Measurements from ENCODE around the gene SMAD7.
A peak's percentile ranks its signal among the peaks of the same experiment; 100 is the strongest.

The SMAD7 gene

DNA sequence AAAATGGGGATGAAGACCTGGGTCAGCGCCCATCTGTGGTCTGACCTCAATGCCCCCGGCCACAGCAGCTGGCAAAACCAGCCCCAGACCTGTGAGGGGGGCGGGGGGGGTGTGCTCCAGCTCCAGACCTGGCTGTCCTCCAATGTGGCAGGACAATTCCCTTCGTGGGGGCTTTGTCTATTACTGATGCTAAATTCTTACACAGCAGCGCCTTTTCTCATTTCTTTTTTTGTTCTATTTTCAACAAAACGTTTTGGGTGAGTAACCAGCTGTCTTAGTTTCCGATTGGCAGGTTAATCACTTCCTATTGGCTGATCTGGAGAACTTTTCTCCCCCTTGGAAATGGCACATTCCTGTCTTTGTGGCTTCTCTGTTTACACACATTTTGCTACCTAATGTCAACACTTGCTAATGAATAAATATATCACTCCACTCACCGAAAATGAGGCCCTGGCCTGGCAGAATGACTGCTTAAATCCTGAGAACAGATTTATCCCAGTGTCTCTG is 4.4 kb downstream of the SMAD7 start:
- TF ChIP-seq, protein P1, sequence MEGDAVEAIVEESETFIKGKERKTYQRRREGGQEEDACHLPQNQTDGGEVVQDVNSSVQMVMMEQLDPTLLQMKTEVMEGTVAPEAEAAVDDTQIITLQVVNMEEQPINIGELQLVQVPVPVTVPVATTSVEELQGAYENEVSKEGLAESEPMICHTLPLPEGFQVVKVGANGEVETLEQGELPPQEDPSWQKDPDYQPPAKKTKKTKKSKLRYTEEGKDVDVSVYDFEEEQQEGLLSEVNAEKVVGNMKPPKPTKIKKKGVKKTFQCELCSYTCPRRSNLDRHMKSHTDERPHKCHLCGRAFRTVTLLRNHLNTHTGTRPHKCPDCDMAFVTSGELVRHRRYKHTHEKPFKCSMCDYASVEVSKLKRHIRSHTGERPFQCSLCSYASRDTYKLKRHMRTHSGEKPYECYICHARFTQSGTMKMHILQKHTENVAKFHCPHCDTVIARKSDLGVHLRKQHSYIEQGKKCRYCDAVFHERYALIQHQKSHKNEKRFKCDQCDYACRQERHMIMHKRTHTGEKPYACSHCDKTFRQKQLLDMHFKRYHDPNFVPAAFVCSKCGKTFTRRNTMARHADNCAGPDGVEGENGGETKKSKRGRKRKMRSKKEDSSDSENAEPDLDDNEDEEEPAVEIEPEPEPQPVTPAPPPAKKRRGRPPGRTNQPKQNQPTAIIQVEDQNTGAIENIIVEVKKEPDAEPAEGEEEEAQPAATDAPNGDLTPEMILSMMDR (IDR thresholded peaks at IDR 0.05; ENCODE audit: insufficient read depth, low read length, missing control alignments) = no peak
- ChIA-PET POLR2A (interaction anchor here (0.7 kb wide), 1 partner anchor 94 kb away, joined by 3 read pairs; no protein-coding TSS in a partner anchor), CTCF (interaction anchor here (1.1 to 3.4 kb wide), 4 partner anchors 115 to 471 kb away, joined by 3 to 11 read pairs (median 6); no protein-coding TSS in a partner anchor)
- no peak for DNase-seq (ENCODE audit: low read depth, low spot score)
- H3K4me3 ChIP-seq (ENCODE audit: low read depth, low read length) = peak overlapping the region; percentile 87

- POLR2A ChIA-PET = interaction anchor here (1.1 kb wide), 1 partner anchor 10 kb away, joined by 3 read pairs; no protein-coding TSS in a partner anchor
- H3K4me3 ChIP-seq (ENCODE audit: low read depth, low read length) = no peak overlapping the region; the same call in 1 of the 2 replicates
- TF ChIP-seq, protein P1 (IDR thresholded peaks at IDR 0.05; ENCODE audit: insufficient read depth, low read length, missing control alignments) = no peak
- CTCF ChIA-PET = interaction anchor here (0.9 to 2.2 kb wide), 4 partner anchors 13 to 471 kb away, joined by 3 to 7 read pairs (median 4); no protein-coding TSS in a partner anchor
- no peak for DNase-seq (ENCODE audit: low read depth, low spot score)
Measured at GRCh38 chr18:48945953-48946217, 4.9 kb downstream of the SMAD7 start.

DNA sequence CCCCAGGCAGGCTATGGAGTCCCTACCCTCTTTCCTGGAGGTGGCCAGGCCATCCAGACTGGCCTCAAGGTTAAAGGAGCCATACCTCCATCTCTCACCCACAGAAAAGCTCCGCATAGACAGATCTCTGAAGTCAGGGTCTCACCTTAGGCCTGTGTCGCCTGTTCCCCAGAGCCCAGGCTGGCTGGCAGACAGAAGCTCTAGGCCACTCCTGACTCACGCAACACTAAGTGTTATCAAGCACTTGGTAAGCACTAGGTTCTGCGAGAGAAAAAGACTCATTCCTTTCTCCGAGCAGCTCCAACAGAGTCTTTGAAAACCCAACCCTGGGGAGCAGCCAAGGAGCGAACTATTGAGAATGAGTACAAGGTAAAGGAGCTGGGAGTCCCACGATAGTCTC is 6.1 kb downstream of the SMAD7 start:
- no peak for DNase-seq (ENCODE audit: low read depth, low spot score)
- TF ChIP-seq, protein P1 (IDR thresholded peaks at IDR 0.05; ENCODE audit: insufficient read depth, low read length, missing control alignments) = no peak
- no peak overlapping the region for H3K4me3 ChIP-seq (ENCODE audit: low read depth, low read length)
- CTCF ChIA-PET = interaction anchor here (0.7 to 1.4 kb wide), 3 partner anchors 97 to 256 kb away, joined by 3 to 8 read pairs (median 3); no protein-coding TSS in a partner anchor
- POLR2A ChIA-PET = interaction anchor here (0.6 to 1.1 kb wide), 2 partner anchors 112 to 170 kb away, joined by 3 read pairs; no protein-coding TSS in a partner anchor

DNA sequence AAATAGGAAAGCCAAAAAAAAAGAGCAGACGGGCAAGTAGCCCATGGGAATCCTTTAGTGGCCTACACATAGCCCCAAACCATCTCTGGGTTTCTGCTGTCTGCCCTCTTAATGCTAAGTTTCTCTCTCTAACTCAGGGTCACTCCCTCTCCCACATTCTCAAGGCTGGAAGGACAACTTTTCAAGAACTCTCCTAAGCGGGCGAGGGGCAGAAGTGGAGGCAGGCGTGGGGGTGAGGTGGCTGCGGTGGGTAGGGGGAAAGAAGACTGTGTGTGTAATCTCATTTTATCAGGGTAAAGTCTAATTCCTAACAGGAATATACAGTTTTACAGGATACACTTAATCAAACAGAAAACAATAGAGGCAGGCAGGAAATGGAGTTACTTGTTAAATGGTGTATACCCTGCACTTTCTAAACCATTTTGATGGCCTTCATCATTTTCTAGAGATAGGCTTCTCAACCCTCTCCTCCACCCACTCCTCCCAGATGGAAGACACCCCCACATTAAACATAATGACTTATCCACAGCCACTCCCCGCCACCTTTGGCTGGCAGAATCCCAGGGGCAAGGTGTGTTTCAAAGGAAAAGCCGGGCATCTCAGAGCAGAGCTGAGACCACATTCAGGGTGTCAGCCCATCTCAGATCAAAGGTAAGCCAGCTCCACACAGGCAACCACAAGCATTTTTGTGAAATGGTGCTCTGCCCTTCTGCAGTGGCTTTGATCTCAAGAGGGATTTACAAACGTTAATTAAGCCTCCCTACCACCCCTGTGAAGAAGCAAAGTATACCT is 6.8 kb downstream of the SMAD7 start:
- ChIA-PET POLR2A (interaction anchor here (0.6 to 1.1 kb wide), 2 partner anchors 111 to 169 kb away, joined by 3 read pairs; no protein-coding TSS in a partner anchor), CTCF (interaction anchor here (1.2 to 1.5 kb wide), 3 partner anchors 98 to 295 kb away, joined by 3 to 8 read pairs (median 5); no protein-coding TSS in a partner anchor)
- DNase-seq (ENCODE audit: low read depth, low spot score) = no peak
- H3K4me3 ChIP-seq (ENCODE audit: low read depth, low read length) = no peak overlapping the region; the same call in 1 of the 2 replicates
- TF ChIP-seq, protein P1 (IDR thresholded peaks at IDR 0.05; ENCODE audit: insufficient read depth, low read length, missing control alignments) = no peak

GRCh38 chr18:48943333-48943732 is 7.4 kb downstream of the SMAD7 start:
- CTCF ChIA-PET = interaction anchor here (1.5 kb wide), 1 partner anchor 295 kb away, joined by 5 read pairs; no protein-coding TSS in a partner anchor
- no peak for DNase-seq (ENCODE audit: low read depth, low spot score)
- TF ChIP-seq, protein P1 (IDR thresholded peaks at IDR 0.05; ENCODE audit: insufficient read depth, low read length, missing control alignments) = no peak
- no peak overlapping the region; the same call in 1 of the 2 replicates for H3K4me3 ChIP-seq (ENCODE audit: low read depth, low read length)
- POLR2A ChIA-PET = no interaction called here

Data from AG04449 (cell line).